Neural cell (in vitro differentiated cells): ENCODE data around the gene LDLRAD4. TPM values are rescaled to one million over a fixed set of nuclear protein-coding genes. Genes with fewer than 3 reads are reported as not detected.

ENCODE experiments used
- H2AFZ ChIP-seq: fragments of 200-600, 300-800 bp; sonication (generic), shearing (Covaris generic); 2 replicates; pipeline ENCODE4 v1.6.0; 2014; ENCODE audit warnings: low read depth, mild to moderate bottlenecking, antibody characterized with exemption, low read length, moderate library complexity
- H3F3A ChIP-seq: fragments of 200-600 bp; shearing (Covaris generic); 2 replicates; pipeline ENCODE4 v1.6.1; 2016; ENCODE audit warnings: mild to moderate bottlenecking, moderate library complexity, mixed read lengths, antibody characterized with exemption, low read length; ENCODE audit not compliant: insufficient read depth, poor library complexity, severe bottlenecking
- H3K27ac ChIP-seq: fragments of 200-600, 300-800 bp; sonication (generic), shearing (Covaris generic); 2 replicates; pipeline ENCODE4 v1.5.1; 2014; ENCODE audit warnings: mild to moderate bottlenecking, low read length, moderate library complexity
- H3K27me3 ChIP-seq: fragments of 300-800, 200-600 bp; sonication (generic), shearing (Covaris generic); 2 replicates; pipeline ENCODE4 v1.6.0; 2014; ENCODE audit warnings: mild to moderate bottlenecking, low read depth, low read length, moderate library complexity; ENCODE audit not compliant: insufficient read depth
- H3K36me3 ChIP-seq: fragments of 300-800, 200-600 bp; sonication (generic), shearing (Covaris generic); 2 replicates; pipeline ENCODE4 v1.5.1; 2014; ENCODE audit warnings: mild to moderate bottlenecking, antibody characterized with exemption, low read length, moderate library complexity; ENCODE audit not compliant: insufficient read depth
- H3K4me2 ChIP-seq: fragments of 300-800, 200-600 bp; sonication (generic), shearing (Covaris generic); 2 replicates; pipeline ENCODE4 v1.6.0; 2014; ENCODE audit warnings: mild to moderate bottlenecking, low read length
- H3K4me3 ChIP-seq: fragments of 300-800, 200-600 bp; sonication (generic), shearing (Covaris generic); 2 replicates; pipeline ENCODE4 v1.5.1; 2014; ENCODE audit warnings: mild to moderate bottlenecking, low read length, moderate library complexity
- H3K79me2 ChIP-seq: fragments of 200-600 bp; shearing (Covaris generic); replicated peaks from 2 replicates; pipeline ENCODE4 v1.6.0; 2014; ENCODE audit warnings: mild to moderate bottlenecking, low read length, moderate library complexity; ENCODE audit not compliant: insufficient read depth
- H3K9ac ChIP-seq: fragments of 300-800, 200-600 bp; sonication (generic), shearing (Covaris generic); 2 replicates; pipeline ENCODE4 v1.6.1; 2016; ENCODE audit warnings: mild to moderate bottlenecking, low read length, mixed read lengths
- H3K9me2 ChIP-seq: fragments of 200-600 bp; shearing (Covaris generic); 2 replicates; pipeline ENCODE4 v1.6.1; 2016; ENCODE audit warnings: mild to moderate bottlenecking, low read length, mixed read lengths; ENCODE audit not compliant: insufficient read depth
- H3K9me3 ChIP-seq: fragments of 200-600, 300-800 bp; sonication (generic), shearing (Covaris generic); 2 replicates; pipeline ENCODE4 v1.6.1; 2016; ENCODE audit warnings: mild to moderate bottlenecking, mixed run types, low read length, moderate library complexity, mixed read lengths
- H4K20me1 ChIP-seq: fragments of 200-600 bp; shearing (Covaris generic); 2 replicates; pipeline ENCODE4 v1.6.1; 2016; ENCODE audit warnings: mild to moderate bottlenecking, mixed run types; ENCODE audit not compliant: insufficient read depth
- EP300 ChIP-seq: fragments of 450-650 bp; conservative IDR thresholded peaks from 2 replicates; pipeline ENCODE4 v1.6.1; 2014; ENCODE audit warnings: antibody characterized with exemption, mild to moderate bottlenecking, moderate library complexity; ENCODE audit not compliant: poor library complexity, severe bottlenecking
- EZH2 ChIP-seq: fragments of 200-600, 300-800 bp; shearing (Covaris generic), sonication (generic); IDR thresholded peaks from 2 replicates; pipeline ENCODE4 v1.6.1; 2014; ENCODE audit warnings: antibody characterized with exemption, low read length, borderline replicate concordance, mild to moderate bottlenecking; ENCODE audit not compliant: insufficient read depth, poor library complexity, severe bottlenecking
- MXI1 ChIP-seq: fragments of 450-650 bp; conservative IDR thresholded peaks from 2 replicates; pipeline ENCODE4 v1.6.1; 2014; ENCODE audit warnings: antibody characterized with exemption, mild to moderate bottlenecking; ENCODE audit not compliant: poor library complexity, severe bottlenecking
- POLR2AphosphoS5 ChIP-seq: IDR thresholded peaks from 2 replicates; pipeline ENCODE4 v1.6.1; 2012
- RAD21 ChIP-seq: fragments of 450-650 bp; conservative IDR thresholded peaks from 2 replicates; pipeline ENCODE4 v1.6.1; 2014; ENCODE audit warnings: antibody characterized with exemption, mild to moderate bottlenecking, moderate library complexity
- REST ChIP-seq: IDR thresholded peaks from 2 replicates; pipeline ENCODE4 v1.6.1; 2012; ENCODE audit warnings: borderline replicate concordance
- SMC3 ChIP-seq: fragments of 450-650 bp; conservative IDR thresholded peaks from 2 replicates; pipeline ENCODE4 v1.6.1; 2014; ENCODE audit warnings: antibody characterized with exemption, mild to moderate bottlenecking, moderate library complexity; ENCODE audit not compliant: poor library complexity
- TAF1 ChIP-seq: IDR thresholded peaks from 2 replicates; pipeline ENCODE4 v1.6.1; 2012; ENCODE audit warnings: low read depth
- polyA plus RNA-seq: library from polyadenylated mRNA; depleted of rRNA; stranded (reverse); fragments of >200 nt; gene quantifications from 2 replicates; pipeline ENCODE4 v1.2.3, GENCODE V29; 2014
- TF ChIP-seq, protein P1 (sequence below): fragments of 450-650 bp; IDR thresholded peaks from 2 replicates; pipeline ENCODE4 v1.5.1; 2014; ENCODE audit warnings: antibody characterized with exemption, mild to moderate bottlenecking, moderate library complexity; ENCODE audit not compliant: poor library complexity, severe bottlenecking

Gene LDLRAD4
- polyA plus RNA-seq, 1 donor from 2014 or later: 3.7 TPM

GRCh38 chr18:13493725-13494124 lies 275.2 kb downstream of the LDLRAD4 start:
- Histone ChIP-seq H2AFZ (no peak overlapping the region), H3K9ac (no peak overlapping the region), H3K4me3 (no peak overlapping the region), H3K9me2 (no peaks in the 10 kb centered on the region), H3K27ac (no peak overlapping the region), H3K36me3 (no peaks in the 10 kb centered on the region), H3K79me2 (no peaks in the 10 kb centered on the region), H3K27me3 (no peaks in the 10 kb centered on the region), H3F3A (no peaks in the 10 kb centered on the region), H3K4me2 (no peak overlapping the region), H3K9me3 (peaks cover 1% of the 10 kb centered on the region), H4K20me1 (no peaks in the 10 kb centered on the region)
- no peak for TF ChIP-seq REST
- no peak for TF ChIP-seq POLR2AphosphoS5
- no peak for TF ChIP-seq EZH2
- TF ChIP-seq MXI1: no peak
- no peak for TF ChIP-seq RAD21
- no peak for TF ChIP-seq TAF1
- TF ChIP-seq, protein P1, sequence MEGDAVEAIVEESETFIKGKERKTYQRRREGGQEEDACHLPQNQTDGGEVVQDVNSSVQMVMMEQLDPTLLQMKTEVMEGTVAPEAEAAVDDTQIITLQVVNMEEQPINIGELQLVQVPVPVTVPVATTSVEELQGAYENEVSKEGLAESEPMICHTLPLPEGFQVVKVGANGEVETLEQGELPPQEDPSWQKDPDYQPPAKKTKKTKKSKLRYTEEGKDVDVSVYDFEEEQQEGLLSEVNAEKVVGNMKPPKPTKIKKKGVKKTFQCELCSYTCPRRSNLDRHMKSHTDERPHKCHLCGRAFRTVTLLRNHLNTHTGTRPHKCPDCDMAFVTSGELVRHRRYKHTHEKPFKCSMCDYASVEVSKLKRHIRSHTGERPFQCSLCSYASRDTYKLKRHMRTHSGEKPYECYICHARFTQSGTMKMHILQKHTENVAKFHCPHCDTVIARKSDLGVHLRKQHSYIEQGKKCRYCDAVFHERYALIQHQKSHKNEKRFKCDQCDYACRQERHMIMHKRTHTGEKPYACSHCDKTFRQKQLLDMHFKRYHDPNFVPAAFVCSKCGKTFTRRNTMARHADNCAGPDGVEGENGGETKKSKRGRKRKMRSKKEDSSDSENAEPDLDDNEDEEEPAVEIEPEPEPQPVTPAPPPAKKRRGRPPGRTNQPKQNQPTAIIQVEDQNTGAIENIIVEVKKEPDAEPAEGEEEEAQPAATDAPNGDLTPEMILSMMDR: no peak
- TF ChIP-seq SMC3: no peak
- TF ChIP-seq EP300: no peak

DNA sequence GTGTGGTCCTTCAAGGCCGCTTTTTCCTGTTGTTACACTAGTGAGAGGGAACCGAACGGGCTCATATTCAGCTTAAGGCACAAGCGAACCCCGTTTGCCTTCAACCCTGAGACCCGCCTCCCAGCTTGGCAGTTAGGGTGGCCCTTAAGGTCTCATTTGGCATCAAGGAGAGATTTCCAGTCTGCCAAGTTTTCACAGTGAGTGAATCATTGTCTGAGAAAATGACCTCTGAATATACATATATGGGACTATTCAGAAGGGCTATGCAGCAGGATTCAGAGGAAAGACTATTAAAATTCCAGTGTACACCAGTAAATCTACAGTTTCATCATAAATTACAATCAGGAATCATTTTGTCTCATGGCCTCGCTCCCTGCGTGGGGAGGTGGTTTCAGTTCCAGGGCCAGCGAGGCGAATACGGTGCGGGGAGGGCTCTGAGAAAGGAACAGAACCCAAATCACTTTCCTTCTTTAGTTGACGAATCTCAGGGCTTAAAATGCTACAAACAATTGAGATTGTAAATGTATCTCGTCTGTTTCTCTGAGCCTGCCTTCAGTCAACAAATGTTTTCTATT lies 276.4 kb downstream of the LDLRAD4 start:
- H3K79me2 ChIP-seq: no peaks in the 10 kb centered on the region
- H4K20me1 ChIP-seq: no peaks in the 10 kb centered on the region
- no peaks in the 10 kb centered on the region for H3K9me2 ChIP-seq
- no peaks in the 10 kb centered on the region for H3K36me3 ChIP-seq
- H3K27me3 ChIP-seq: no peaks in the 10 kb centered on the region
- no peak for TF ChIP-seq EP300
- no peak for TF ChIP-seq EZH2
- TF ChIP-seq, protein P1: no peak
- no peak for TF ChIP-seq POLR2AphosphoS5
- TF ChIP-seq REST: no peak
- TF ChIP-seq RAD21: no peak
- TF ChIP-seq TAF1: no peak
- no peak for TF ChIP-seq MXI1
- TF ChIP-seq SMC3: no peak
- H3F3A ChIP-seq: no peaks in the 10 kb centered on the region
- H3K4me3 ChIP-seq: no peak overlapping the region
- H2AFZ ChIP-seq: no peak overlapping the region
- no peak overlapping the region for H3K4me2 ChIP-seq
- H3K9me3 ChIP-seq: peaks cover 6% of the 10 kb centered on the region
- H3K27ac ChIP-seq: no peak overlapping the region
- no peak overlapping the region for H3K9ac ChIP-seq
